Epidermal melanocyte (primary cell): Measurements from ENCODE around the gene TCEA2.
A peak's percentile ranks its signal among the peaks of the same experiment; 100 is the strongest.

Experiments
- DNase-seq: peaks from one replicate; pipeline ENCODE4 v3.0.0; 2011; ENCODE audit warnings: low spot score; ENCODE audit not compliant: insufficient read length

Gene TCEA2

DNA sequence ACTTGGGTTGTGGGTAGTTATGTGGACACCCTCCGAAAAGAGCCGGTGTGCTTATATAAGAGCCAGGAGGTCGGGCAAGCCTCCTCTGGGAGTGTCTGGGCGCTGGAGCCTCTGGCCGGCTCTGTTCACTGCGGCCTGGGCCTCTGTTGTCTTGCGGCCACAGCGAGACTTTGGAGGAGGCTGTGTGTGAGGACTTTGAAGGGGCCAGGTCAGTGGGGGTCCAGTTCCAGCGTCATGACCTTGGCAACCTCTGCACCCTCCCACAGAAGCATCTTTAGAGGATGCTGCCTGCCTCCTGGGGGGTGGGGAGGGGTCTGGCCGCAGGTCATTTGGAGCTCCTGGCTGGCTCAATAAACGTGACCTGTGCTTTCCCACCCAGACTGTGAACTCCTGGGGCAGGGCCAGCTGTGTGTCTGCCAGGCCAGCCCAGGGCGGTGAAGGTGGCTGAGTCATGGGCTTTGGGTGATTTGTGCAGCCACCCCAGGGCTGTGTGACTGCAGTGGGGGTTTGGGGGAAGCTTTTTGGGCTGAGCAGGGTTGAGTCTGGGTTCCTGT lies 1.2 kb downstream of the TCEA2 start:
- DNase-seq = no peak

DNA sequence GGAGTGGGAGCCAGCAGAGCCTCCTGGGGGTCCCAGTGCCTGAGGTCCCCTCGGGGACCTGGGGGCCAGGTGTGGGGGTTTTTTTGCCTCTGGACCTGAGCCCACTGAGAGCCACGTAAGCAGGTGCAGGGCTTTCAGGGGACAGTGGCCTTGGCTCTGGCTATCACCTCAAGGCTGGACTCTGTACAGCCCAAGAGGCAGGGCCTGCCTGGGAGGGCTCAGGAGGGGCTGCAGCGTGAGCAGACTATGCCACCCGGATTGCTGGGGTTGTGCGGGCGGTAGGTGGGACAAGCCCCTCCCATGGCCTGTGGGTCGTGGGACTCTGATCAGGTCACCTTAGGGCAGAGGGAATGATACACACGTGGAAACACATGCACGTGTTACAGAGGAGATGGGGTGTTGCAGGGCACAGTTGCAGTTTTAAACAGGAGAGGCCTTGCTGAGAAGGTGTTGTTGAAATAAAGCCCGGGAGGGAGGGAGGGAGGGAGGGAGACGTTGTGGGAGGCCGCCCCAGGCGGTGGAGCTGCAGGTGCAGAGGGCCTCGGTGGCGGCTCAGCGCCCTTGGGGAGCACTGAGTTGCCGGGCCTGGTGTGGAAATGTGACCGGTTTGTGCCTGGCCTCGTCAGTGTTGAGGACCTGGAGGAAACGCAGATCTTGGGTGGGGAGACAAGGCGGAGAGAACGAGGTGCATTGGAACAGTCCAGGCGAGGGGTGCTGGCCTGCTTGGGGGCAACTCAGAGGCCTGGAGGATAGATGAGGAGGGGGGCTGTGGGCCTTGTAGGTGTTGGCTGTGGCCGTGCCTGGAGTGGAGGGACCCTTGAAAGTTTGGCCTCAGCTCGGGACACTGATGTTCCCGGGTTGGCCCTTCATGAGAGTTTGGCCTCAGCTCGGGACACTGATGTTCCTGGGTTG lies 2.3 kb downstream of the TCEA2 start:
- DNase-seq = no peak

DNA sequence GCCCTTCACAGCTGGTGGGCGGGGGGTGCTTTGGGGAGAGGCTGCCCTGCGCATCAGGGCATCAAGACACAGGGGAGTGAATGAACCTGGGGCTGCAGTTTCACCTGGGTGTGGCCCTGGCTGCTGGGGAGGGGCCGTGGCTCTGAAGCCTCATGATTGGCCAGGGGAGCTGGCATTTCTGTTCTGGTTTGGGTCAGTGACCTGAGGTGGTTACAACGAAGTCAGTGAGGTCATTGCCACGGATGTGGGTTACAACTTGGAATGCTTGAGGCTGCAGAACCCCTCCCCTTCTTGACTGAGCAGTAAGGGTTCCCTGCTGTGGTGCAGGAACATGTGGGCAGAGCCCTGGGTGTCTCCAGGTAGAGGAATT lies 3.0 kb downstream of the TCEA2 start:
- DNase-seq = no peak

DNA sequence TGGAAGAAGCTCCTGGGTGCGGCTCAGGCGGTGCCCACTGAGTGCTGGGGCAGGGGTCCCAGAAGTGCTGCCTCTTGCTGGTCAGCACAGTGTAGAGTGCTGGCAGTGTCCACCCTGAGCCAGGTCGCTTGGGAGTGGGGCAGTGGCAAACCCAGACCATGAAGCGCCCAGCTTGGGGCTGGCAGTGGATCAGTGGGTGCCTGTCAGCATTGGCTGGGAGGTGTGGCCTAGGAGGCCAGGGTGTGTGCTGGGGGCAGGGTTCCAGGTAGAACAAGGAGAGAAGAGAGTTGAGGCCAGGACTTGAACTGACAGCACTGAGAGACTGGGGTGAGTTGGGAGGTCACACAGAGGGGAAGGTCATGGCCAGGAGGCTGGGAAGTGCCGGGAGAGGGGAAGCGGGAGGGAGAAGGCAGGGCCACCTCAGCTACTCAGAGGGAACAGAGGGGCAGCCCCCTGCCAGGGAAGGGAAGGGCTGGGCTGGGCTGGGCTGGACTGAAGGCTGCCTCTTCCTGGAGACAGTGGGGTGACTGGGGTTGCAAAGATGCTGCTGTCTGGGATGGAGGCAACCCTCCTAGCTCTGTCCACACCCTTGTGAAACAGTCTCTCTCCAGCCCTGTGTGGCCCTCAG lies 4.1 kb downstream of the TCEA2 start:
- no peak for DNase-seq

DNA sequence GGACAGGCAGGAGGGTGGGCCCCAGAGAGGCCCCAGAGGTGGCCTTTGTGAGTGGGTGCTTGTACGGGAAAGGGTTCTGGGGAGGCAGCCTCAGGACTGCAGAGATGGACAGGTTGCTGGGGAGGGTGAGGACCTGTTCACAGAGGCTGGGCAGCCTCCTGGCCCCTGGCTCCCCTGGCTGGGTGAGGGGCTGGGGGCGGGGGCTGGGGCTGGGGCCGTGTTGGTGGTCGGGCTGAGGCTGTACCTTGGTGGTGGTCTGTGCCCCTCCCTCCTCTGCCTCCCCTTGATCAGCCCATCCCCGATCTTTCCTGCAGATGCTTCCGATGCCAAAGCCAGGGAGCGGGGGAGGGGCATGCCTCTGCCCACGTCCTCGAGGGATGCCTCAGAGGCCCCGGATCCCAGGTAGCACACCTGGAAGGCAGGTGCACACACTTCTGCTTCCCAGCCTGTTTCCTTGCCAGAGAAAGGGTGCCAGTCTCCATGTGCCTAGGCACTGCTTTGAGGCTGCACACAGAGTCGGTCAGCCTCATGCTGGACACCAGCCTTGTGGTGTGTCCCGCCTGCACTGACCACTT lies 4.8 kb downstream of the TCEA2 start:
- DNase-seq = no peak

DNA sequence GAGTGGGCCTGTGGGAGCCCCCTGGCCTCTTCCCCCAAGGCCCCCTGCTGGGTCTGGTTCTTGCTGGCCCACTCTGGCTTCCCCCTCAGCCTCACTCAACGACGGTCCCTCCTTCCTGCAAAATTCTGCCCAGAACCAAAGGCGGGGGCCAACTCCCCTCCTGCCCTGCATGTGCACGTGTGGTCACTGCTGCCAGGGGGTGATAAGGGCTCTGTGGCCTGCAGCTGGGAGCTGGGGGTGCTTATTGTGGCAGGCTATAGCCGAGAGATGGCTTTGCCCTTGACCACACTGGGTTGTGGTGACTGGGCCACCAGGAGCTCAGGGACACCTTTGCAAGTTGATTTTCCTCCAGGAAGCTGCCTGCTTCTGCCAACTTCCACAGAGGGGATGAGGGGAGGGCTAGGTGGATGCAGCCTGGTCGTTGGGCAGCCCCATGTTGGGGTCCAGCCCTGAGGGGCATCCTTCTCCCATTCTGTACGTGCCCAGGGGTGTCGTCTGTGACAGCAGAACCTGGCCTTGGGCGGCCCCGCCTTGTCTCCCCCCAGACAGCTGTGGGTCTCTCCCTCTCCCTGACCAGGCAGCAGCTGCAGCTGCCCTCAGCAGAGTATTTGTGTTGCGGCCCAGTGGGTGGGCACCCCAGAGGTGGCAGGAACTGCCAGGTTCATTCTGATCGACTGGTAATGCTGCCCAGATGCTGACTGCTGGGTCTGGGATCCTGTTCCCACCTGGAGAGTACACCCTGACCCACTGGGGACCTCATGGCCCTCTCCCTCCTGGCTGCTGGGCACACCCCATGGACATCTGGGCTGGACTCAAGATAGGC lies 5.6 kb downstream of the TCEA2 start:
- no peak for DNase-seq

DNA sequence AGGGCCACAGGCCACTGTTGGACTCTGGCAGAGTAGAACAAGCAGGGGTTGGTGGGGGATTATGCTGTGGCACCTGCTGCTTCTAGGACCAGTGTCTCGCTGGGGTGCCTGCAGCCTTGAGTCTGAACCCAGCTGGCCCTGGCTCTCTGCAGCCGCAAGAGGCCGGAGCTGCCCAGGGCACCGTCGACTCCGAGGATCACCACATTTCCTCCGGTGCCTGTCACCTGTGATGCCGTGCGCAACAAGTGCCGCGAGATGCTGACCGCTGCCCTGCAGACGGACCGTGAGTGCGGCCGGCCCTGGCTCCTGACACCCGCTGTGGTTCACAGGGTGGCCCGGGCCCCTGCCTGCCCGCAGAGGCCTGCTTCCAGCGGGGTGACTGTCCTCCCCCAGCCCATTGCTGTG lies 6.2 kb downstream of the TCEA2 start:
- DNase-seq = no peak

DNA sequence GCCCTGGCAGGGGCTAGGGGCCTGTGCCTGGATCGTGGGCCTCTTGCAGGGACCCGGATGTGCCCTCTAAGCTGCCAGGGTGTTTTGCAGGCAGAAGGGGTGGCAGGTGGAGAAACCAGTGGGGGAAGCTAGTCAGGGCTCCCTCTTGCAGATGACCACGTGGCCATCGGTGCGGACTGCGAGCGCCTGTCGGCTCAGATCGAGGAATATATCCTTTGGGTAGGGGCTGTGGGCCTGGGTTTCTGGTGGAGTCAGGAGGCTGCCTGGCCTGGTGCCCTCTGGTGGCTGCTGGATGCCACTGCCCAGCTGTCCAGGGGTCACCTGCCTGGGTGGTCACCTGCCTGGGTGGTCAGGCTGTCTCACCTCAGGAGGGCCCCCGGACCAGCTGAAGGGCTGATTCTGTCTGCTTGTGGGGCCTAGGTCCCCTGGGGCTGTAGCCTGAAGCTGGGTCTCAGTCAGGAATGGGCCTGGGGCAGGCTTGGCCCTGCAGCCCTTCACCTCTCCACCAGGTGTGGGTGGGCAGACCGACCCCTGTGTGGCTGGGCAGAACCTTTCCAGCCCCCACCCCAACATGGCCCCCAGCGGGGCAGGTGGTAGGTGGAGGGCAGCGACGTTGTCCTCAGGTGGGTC lies 6.7 kb downstream of the TCEA2 start:
- peak; percentile 72 for DNase-seq

DNA sequence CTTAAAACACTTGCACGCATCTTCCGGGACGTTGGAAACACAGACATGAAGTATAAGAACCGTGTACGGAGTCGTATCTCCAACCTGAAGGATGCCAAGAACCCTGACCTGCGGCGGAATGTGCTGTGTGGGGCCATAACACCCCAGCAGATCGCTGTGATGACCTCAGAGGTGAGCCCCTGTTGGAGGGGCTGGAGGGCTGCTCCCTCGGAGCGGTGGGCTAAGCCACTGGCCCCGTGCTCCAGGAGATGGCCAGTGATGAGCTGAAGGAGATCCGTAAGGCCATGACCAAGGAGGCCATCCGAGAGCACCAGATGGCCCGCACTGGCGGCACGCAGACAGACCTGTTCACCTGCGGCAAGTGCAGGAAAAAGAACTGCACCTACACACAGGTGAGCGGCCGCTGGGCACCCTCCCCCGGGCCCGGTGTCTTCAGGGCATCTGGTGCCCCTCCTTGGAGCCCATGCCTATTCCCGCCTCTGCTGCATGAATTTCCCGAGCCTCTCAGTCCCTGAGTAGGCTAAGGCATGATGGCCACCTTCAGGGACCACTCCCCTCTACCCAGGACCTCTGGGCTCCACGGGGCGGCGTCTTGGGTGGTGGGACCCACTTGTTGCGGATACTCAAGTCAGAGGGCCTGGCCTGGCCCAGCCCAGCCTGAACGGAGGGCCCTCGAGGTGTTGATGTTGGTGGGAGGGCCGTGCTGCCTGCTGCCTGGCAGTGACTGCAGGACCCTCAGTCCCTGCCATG lies 7.4 kb downstream of the TCEA2 start:
- DNase-seq = no peak

DNA sequence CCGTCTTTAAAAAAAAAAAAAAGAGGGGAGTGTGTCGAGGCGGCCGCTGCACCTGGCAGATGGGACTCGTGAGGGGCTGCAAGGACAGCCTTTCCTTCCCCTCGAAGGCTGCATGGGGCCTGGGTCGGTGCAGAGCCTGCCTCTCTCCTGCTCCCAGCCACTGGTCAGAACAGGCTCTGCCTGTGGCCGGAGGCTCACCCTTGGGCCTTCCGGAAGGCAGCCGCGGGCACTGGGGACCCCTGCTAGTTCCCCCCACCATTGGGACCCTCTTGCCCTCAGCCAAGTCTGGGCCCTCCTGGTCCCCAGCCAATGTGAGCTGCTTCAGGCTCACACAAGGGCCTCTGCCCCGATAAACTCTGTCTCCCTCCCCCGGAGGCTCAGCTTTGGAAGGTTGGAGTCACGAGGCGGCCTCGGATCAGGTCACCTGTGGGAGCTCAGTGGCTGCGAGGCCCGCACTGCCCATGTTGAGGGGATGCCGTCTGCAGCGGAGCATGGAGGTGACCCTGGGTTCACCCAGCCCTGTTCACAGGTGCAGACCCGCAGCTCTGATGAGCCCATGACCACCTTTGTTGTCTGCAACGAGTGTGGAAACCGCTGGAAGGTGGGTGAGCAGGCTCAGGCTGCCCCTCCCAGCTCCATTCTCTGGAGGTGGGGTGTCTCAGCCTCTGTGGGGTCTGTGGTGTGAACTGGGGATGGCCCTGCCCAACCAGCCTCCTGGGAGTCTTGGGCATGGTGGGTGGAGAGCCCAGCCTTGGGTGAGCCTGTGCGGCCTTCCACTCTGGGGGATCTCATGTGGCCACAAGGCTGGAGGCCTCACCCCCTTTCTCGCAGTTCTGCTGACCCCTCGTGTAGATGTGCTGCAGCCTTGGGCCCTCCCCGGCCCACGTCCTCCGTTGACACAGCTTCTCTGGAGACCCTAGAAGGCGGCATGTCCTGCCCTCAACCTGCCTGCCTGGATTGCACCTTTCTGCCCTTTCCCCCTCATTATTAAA lies 8.6 kb downstream of the TCEA2 start:
- DNase-seq = no peak

DNA sequence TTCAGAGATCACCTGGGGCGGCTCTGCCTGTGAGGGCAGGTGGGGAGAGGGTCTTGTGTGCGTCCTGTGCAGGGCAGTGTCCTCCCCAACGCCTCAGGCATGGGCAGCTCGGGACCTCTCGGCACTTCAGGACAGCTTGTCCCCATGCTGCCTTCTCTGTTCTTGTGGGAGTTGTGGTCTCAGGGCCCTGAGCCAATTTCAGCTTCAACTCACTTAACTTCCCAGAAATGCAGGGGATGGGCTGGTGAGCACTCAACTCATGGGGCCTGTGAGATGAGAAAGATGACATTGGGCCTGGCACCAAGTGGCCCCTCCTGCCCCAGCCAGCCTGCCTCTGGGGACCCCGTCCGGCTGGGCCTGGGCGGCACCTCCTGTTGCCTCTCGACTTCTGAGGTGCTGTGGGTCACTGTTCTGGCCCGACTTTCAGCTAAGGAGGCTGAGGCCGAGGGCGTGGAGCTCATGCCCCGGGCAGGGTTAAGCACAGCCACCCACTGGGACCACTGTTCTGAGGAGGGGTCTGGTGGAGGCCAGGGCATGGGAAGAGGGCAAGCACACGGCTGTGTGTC lies 9.6 kb downstream of the TCEA2 start:
- no peak for DNase-seq

DNA sequence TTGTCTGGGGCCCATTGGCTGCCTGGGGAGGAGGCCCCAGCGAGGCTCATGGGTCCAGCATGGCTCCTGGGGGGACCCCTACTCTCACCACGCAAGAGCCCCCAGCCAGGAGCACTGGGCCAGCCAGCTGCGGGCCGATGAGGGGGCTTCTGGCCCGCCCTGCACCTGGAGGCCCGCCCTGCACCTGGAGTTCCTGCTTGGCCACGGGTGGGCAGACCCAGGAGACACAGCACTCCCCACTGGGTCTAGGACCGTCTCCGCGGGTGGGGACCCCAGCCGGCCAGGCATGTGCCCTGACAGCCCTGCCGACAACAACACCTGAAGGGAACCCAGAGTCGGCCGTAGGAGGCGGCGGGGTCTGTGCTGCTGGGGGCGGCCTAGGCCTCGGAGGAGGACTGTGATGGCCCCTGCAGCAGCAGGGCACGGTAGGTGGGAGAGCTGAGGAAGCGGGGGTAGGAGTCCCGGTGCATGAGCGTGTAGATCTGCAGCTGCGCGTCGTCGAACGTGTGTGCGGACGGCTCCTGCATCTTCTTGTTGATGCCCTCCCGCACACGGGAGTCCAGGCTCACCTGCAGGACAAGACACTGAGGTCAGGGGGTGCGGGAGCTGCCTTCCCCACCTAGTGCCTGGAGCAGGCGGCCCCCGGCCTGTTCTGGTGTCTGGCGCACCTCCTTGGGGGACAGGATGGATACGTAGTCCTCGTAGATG lies 10.6 kb downstream of the TCEA2 start:
- DNase-seq = no peak

DNA sequence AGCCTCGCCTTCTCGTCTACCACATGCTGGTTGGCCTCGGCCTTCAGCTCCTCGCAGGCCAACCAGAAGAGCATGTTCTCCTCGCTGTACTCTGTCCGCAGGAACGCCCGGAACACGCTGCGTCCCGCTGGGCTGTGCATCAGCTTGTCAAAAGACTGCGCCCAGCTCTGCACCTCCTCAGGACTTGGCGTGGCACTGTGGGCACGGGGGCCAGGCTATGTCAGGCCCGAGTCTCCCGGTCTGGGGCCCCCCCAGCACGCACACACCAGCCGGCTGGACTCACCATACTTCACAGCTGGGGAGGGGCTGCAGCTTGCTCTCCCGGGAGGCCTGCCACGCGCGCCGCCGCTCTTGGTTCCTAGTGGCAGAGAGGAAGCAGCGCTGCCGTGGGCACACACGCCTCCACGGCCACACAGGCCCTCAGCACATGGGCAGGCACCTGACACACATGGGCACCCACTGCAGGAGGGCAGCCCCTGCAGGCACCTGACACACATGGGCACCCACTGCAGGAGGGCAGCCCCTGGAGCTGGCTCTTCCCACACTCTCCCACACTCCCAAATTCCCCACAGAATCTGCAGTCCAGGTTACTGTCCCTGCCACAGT lies 11.3 kb downstream of the TCEA2 start:
- no peak for DNase-seq

DNA sequence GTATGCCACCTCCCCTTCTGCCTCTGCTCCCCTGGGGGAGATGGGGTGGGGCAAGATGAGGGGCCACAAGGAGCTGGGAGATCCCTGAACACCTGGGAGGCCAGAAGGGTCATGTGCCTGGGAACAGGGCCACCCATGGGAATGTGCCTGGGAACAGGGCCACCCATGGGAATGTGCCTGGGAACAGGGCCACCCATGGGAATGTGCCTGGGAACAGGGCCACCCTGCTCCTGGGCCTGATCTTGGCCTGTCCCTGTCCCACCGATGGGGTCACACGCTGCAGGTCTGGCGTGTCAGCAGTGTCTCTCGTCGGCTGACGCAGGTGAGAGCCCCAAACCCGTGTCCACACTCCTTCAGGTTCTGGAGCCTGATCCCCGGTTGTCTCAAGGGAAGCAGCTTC lies 12.0 kb downstream of the TCEA2 start:
- DNase-seq = no peak

DNA sequence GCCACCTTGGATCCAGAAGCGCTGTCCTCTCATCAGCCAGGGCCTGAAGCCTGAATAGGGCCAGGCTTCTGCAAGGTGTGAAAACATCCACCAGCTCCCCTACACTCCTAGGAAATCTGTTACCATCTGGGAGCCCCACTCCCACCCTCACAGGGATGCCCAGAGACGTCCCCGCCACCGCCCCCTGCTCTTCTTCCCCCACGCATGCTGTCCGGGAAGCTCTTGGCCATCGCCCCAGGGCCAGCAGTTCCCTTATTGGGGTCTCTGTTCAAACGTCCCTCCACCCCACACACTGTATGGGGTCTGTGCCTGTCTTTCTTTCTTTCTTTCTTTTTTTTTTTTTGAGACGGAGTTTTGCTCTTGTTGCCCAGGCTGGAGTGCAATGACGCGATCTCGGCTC lies 12.6 kb downstream of the TCEA2 start:
- no peak for DNase-seq

DNA sequence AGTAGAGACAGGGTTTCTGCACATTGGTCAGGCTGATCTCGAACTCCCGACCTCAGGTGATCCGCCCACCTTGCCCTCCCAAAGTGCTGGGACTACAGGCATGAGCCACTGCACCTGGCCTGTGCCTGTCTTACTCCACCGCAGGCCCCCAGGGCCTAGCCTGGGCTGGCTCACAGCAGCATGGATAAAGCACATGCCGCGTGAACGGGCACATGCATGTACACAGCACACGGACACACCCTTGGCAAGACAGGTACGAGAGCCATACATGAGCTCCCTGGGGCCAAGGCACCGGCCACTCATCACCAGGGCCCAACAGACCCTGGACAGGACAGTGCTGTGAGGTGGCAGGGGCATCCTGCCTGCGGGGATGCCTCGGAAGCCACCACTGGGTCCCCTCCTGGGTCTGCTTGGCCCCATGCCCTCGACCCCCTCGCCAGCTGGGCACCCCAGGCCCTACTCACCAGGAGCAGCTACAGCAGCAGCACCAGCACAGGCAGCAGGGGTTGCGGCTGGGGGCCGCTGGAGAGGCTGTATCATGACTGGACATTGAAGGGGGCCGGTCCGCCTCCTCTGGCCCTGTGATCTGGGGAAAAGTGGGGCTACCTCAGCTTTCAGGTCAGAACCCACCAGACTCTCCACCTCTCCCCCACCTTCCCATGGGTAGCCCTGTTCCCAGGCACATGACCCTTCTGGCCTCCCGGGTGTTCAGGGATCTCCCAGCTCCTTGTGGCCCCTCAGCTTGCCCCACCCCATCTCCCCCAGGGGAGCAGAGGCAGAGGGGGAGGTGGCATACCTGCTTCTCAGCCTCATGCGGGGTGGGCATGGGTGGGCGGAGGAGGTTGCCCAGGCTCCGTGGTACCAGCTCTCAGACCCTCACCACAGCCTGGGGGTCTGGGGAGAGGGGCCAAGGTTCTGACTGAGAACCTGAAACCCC lies 13.3 kb downstream of the TCEA2 start:
- DNase-seq = no peak

DNA sequence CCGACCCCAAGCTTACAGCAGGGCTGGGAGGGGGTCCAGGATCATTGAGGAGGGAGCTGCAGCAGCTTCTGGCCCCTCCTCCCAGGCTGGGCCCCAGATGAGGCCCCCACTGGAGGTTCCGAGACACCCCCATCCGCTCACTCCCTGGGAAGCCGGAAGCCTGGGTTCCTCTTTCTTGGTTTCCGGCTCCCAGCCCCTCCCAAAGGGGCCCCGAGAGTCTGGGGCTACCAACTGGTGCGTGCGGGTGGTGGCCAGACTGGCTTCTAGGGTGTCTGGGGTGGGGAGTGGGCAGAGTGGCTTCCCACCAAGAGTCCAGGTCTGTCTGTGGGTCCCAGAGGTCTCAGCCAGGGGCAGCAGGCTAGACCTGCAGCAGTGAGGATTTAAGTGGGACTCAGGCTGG lies 14.1 kb downstream of the TCEA2 start:
- no peak for DNase-seq
